Measurements from ENCODE around the gene NOP10.

DNA sequence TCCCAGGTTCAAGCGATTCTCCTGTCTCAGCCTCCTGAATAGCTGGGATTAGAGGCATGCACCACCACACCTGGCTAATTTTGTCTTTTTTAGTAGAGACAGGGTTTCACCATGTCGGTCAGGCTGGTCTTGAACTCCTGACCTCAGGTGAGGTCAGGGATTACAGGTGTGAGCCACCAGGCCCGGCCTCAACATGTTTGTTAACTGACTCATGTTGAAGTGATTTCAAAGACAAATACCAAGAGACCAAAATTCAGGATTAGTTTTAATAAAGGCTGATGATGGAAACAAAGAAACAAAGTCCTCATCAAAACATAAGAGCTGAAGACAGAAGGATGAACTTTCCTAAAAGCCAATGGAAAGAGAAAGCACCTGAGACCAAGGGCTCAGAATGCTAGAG, 41.9 kb downstream of the NOP10 start:
- no peak for TF ChIP-seq POLR2A (IDR thresholded peaks at IDR 0.05)
- TF ChIP-seq, protein P1, sequence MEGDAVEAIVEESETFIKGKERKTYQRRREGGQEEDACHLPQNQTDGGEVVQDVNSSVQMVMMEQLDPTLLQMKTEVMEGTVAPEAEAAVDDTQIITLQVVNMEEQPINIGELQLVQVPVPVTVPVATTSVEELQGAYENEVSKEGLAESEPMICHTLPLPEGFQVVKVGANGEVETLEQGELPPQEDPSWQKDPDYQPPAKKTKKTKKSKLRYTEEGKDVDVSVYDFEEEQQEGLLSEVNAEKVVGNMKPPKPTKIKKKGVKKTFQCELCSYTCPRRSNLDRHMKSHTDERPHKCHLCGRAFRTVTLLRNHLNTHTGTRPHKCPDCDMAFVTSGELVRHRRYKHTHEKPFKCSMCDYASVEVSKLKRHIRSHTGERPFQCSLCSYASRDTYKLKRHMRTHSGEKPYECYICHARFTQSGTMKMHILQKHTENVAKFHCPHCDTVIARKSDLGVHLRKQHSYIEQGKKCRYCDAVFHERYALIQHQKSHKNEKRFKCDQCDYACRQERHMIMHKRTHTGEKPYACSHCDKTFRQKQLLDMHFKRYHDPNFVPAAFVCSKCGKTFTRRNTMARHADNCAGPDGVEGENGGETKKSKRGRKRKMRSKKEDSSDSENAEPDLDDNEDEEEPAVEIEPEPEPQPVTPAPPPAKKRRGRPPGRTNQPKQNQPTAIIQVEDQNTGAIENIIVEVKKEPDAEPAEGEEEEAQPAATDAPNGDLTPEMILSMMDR (IDR thresholded peaks at IDR 0.05): no peak

Measured in upper lobe of left lung (tissue), 4 donors.